A549 (cell line): ENCODE results near the gene ANKRD12. TPM values are rescaled to one million over a fixed set of nuclear protein-coding genes. Genes with fewer than 3 reads are reported as not detected.
"Not testable (repeated sequence)": the region's sequence is repeated elsewhere in the genome, so short reads cannot be mapped to it uniquely, and the experiment has no call there.

Experiments
- ATAC-seq, 2 experiments: fragments of 200-7000 bp in 1 of 2; fragments of >200 bp in 1 of 2; cut with Nextera tagmentation in 1 of 2; cut with Tn5 transposase in 1 of 2; 3 replicates each; pipeline versions ENCODE4 v1.8.0 to v1.9.1; 2018 to 2020; ENCODE audit warnings: mild to moderate bottlenecking in 1 of 2, moderate library complexity in 1 of 2
- CTCF ChIA-PET: fragments of 300-600 bp; sonication (Branson Sonifier 250); formaldehyde crosslinking; extraction: SDS; loops from one replicate; lab custom pipeline; 2021; ENCODE audit warnings: antibody characterized with exemption, inconsistent platforms; lab: Yijun Ruan, JAX
- POLR2A ChIA-PET: fragments of 350-600 bp; formaldehyde crosslinking; extraction: SDS; loops from one replicate; lab custom pipeline; 2021; ENCODE audit warnings: antibody characterized with exemption, inconsistent platforms; lab: Yijun Ruan, JAX
- DNase-seq, 2 experiments: peaks; one replicate each; pipeline versions ENCODE4 v3.0.0 to v3.0.0-alpha.2; 2011 to 2016; ENCODE audit warnings: low read depth in 1 of 2, low spot score in 1 of 2
- FAIRE-seq: peaks from 2 replicates; lab custom pipeline; 2011; peaks lifted over from hg19 to GRCh38; lab: Jason Lieb, UNC
- H3K27ac ChIP-seq, 2 experiments: fragments of >200 bp; sonication (Bioruptor Twin); formaldehyde crosslinking; 3 replicates each; pipeline ENCODE4 v1.5.1; 2016 to 2017
- H3K4me1 ChIP-seq: fragments of >200 bp; sonication (Bioruptor Twin); formaldehyde crosslinking; 3 replicates; pipeline ENCODE4 v1.6.1; 2016
- H3K4me2 ChIP-seq: fragments of >200 bp; sonication (Bioruptor Twin); formaldehyde crosslinking; 3 replicates; pipeline ENCODE4 v1.6.1; 2016
- H3K4me3 ChIP-seq: fragments of >200 bp; sonication (Bioruptor Twin); formaldehyde crosslinking; 3 replicates; pipeline ENCODE4 v1.5.1; 2016
- H3K9me3 ChIP-seq: fragments of >200 bp; sonication (Bioruptor Twin); formaldehyde crosslinking; 3 replicates; pipeline ENCODE4 v1.6.1; 2016
- ATOH8 ChIP-seq: fragments of 250-450 bp; sonication (Bioruptor Pico); IDR thresholded peaks from 2 replicates; pipeline ENCODE4 v1.5.0; 2020; ENCODE audit warnings: low read depth, mild to moderate bottlenecking, moderate library complexity
- CBX2 ChIP-seq: fragments of 200-600 bp; sonication (generic); IDR thresholded peaks from 2 replicates; pipeline ENCODE4 v1.6.1; 2016; ENCODE audit warnings: low read depth, mild to moderate bottlenecking, borderline replicate concordance
- CHD4 ChIP-seq: fragments of 200-600 bp; sonication (generic); IDR thresholded peaks from 2 replicates; pipeline ENCODE4 v1.6.1; 2016; ENCODE audit warnings: antibody characterized with exemption, mild to moderate bottlenecking, borderline replicate concordance
- E2F6 ChIP-seq: IDR thresholded peaks from 2 replicates; pipeline ENCODE4 v1.6.1; 2012; ENCODE audit warnings: low read depth, borderline replicate concordance
- EHF ChIP-seq: fragments of 250-450 bp; sonication (Bioruptor Pico); IDR thresholded peaks from 2 replicates; pipeline ENCODE4 v1.5.0; 2020; ENCODE audit warnings: mild to moderate bottlenecking
- EHMT2 ChIP-seq: fragments of 200-600 bp; sonication (generic); IDR thresholded peaks from 2 replicates; pipeline ENCODE4 v1.6.1; 2016; ENCODE audit warnings: antibody characterized with exemption, low read depth, mild to moderate bottlenecking, moderate library complexity
- FOXS1 ChIP-seq: fragments of 250-450 bp; sonication (Bioruptor Pico); IDR thresholded peaks from 2 replicates; pipeline ENCODE4 v1.5.0; 2020; ENCODE audit warnings: mild to moderate bottlenecking, moderate library complexity
- HDAC2 ChIP-seq: fragments of 200-600 bp; sonication (generic); IDR thresholded peaks from 2 replicates; pipeline ENCODE4 v1.6.1; 2016
- HMGXB4 ChIP-seq: fragments of 250-450 bp; sonication (Bioruptor Pico); IDR thresholded peaks from 2 replicates; pipeline ENCODE4 v1.5.0; 2021; ENCODE audit warnings: mild to moderate bottlenecking, moderate library complexity, borderline replicate concordance
- HOXB5 ChIP-seq: fragments of 250-450 bp; sonication (Bioruptor Pico); IDR thresholded peaks from 2 replicates; pipeline ENCODE4 v1.5.0; 2020; ENCODE audit warnings: mild to moderate bottlenecking, moderate library complexity
- JUN ChIP-seq, 2 experiments: fragments of >200 bp; sonication (Bioruptor Twin); formaldehyde crosslinking; IDR thresholded peaks; 2 replicates in 1 of 2; 3 replicates in 1 of 2; pipeline ENCODE4 v1.6.1; 2016 to 2017
- KDM5A ChIP-seq: fragments of 200-600 bp; sonication (generic); IDR thresholded peaks from 2 replicates; pipeline ENCODE4 v1.6.1; 2016; ENCODE audit warnings: antibody characterized with exemption, mild to moderate bottlenecking
- MAZ ChIP-seq: fragments of 150-350 bp; IDR thresholded peaks from 2 replicates; pipeline ENCODE4 v1.6.1; 2014; ENCODE audit warnings: antibody characterized with exemption, low read depth, low read length, borderline replicate concordance
- POLR2AphosphoS2 ChIP-seq: conservative IDR thresholded peaks from 2 replicates; pipeline ENCODE4 v1.6.1; 2012; ENCODE audit warnings: low read length, improper control_type of control experiment, inconsistent platforms
- RAD21 ChIP-seq, 2 experiments: fragments of >200 bp in 1 of 2; sonication (Bioruptor Twin) in 1 of 2; formaldehyde crosslinking in 1 of 2; IDR thresholded peaks in 1 of 2; conservative IDR thresholded peaks in 1 of 2; 2 replicates in 1 of 2; 3 replicates in 1 of 2; pipeline ENCODE4 v1.6.1; 2012 to 2018; ENCODE audit warnings: inconsistent platforms in 1 of 2
- ZFP36 ChIP-seq: fragments of 450-650 bp; IDR thresholded peaks from 2 replicates; pipeline ENCODE4 v1.6.1; 2014; ENCODE audit warnings: borderline replicate concordance; ENCODE audit not compliant: partially characterized antibody
- WGBS: methylation state at CpG from one replicate; pipeline ENCODE4 v1.1.6; 2017; ENCODE audit errors: missing lambda C conversion rate; 5-methylcytosine and 5-hydroxymethylcytosine counted together
- polyA plus RNA-seq, 4 experiments: library from polyadenylated mRNA; depleted of rRNA in 3 of 4; stranded (reverse); fragments of >200 nt; fragmentation: RNase III in 1 of 4; extraction: RNeasy Plus Mini Kit Qiagen cat#74134 plus additional on column Dnase treatment in 1 of 4; gene quantifications; 2 replicates in 3 of 4; 3 replicates in 1 of 4; pipeline ENCODE4 v1.2.3, GENCODE V29; 2011 to 2017

Gene ANKRD12
- polyA plus RNA-seq, 2 of the 4 experiments (the other 2 are of a cell fraction), result 2.7 to 7.3 TPM

GRCh38 chr18:9260388-9261380 lies 124.1 kb downstream of the ANKRD12 start:
- no peak overlapping the region for H3K4me3 ChIP-seq
- FAIRE-seq (no peak), ATAC-seq (no peak), DNase-seq (no peak)
- H3K4me2 ChIP-seq, result no peak overlapping the region
- TF ChIP-seq JUN (IDR thresholded peaks at IDR 0.05) (no peak), E2F6 (no peak), HDAC2 (no peak)
- no peaks in the 10 kb centered on the region for H3K9me3 ChIP-seq
- WGBS, result 88% methylated on average over 4 of the region's 4 CpGs
- CTCF ChIA-PET, result interaction anchor here (0.5 kb wide), 1 partner anchor 191 kb away, joined by 3 read pairs; no protein-coding TSS in a partner anchor
- POLR2A ChIA-PET, result no interaction called here
- no peak overlapping the region for H3K27ac ChIP-seq
- H3K4me1 ChIP-seq, result no peaks in the 10 kb centered on the region

GRCh38 chr18:9263264-9263663 lies 126.7 kb downstream of the ANKRD12 start:
- no peak overlapping the region for H3K4me3 ChIP-seq
- POLR2A ChIA-PET, result no interaction called here
- TF ChIP-seq POLR2AphosphoS2 (no peak), HOXB5 (CRISPR knock-in tag) (no peak), CHD4 (no peak), EHF (no peak), ZFP36 (no peak), RAD21 (conservative IDR thresholded peaks at IDR 0.05 in 1 of 2, IDR thresholded peaks at IDR 0.05 in 1 of 2) (no peak), HMGXB4 (CRISPR knock-in tag) (no peak), ATOH8 (CRISPR knock-in tag) (no peak)
- DNase-seq, result no peak
- no peaks in the 10 kb centered on the region for H3K4me1 ChIP-seq
- WGBS, result 96% methylated on average over 1 of the region's 1 CpG
- H3K27ac ChIP-seq, result no peak overlapping the region
- H3K9me3 ChIP-seq, result no peaks in the 10 kb centered on the region
- no peak overlapping the region for H3K4me2 ChIP-seq
- FAIRE-seq, result no peak
- CTCF ChIA-PET, result no interaction called here
- no peak for ATAC-seq

- FAIRE-seq, DNase-seq, H3K9me3 ChIP-seq, H3K27ac ChIP-seq, H3K4me1 ChIP-seq, ATAC-seq, POLR2A ChIA-PET, H3K4me2 ChIP-seq, H3K4me3 ChIP-seq, CTCF ChIA-PET: not testable (repeated sequence)
- 94% methylated on average over 14 of the region's 15 CpGs for WGBS
Measured at GRCh38 chr18:9264797-9265196, 128.2 kb downstream of the ANKRD12 start.

GRCh38 chr18:9273221-9273620 lies 136.6 kb downstream of the ANKRD12 start:
- CTCF ChIA-PET, result no interaction called here

More at GRCh38 chr18:9273221-9273620, 136.6 kb downstream of the ANKRD12 start:
- POLR2A ChIA-PET, result no interaction called here
- Histone ChIP-seq H3K9me3 (no peaks in the 10 kb centered on the region), H3K4me2 (no peak overlapping the region), H3K4me3 (no peak overlapping the region), H3K4me1 (no peaks in the 10 kb centered on the region), H3K27ac (no peak overlapping the region)
- no peak for TF ChIP-seq E2F6
- no peak for TF ChIP-seq FOXS1
- no peak for TF ChIP-seq CBX2
- TF ChIP-seq RAD21 (conservative IDR thresholded peaks at IDR 0.05 in 1 of 2, IDR thresholded peaks at IDR 0.05 in 1 of 2), result no peak
- no peak for TF ChIP-seq KDM5A
- no peak for TF ChIP-seq MAZ
- TF ChIP-seq EHMT2, result no peak
- no peak for DNase-seq
- no peak for ATAC-seq
- FAIRE-seq, result no peak
- 87% methylated on average over 2 of the region's 2 CpGs for WGBS
